Measurements from ENCODE around the gene FEZF2.

GRCh38 chr3:62329971-62330370 lies 43.4 kb downstream of the FEZF2 start:
- TF ChIP-seq, protein P1, sequence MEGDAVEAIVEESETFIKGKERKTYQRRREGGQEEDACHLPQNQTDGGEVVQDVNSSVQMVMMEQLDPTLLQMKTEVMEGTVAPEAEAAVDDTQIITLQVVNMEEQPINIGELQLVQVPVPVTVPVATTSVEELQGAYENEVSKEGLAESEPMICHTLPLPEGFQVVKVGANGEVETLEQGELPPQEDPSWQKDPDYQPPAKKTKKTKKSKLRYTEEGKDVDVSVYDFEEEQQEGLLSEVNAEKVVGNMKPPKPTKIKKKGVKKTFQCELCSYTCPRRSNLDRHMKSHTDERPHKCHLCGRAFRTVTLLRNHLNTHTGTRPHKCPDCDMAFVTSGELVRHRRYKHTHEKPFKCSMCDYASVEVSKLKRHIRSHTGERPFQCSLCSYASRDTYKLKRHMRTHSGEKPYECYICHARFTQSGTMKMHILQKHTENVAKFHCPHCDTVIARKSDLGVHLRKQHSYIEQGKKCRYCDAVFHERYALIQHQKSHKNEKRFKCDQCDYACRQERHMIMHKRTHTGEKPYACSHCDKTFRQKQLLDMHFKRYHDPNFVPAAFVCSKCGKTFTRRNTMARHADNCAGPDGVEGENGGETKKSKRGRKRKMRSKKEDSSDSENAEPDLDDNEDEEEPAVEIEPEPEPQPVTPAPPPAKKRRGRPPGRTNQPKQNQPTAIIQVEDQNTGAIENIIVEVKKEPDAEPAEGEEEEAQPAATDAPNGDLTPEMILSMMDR (IDR thresholded peaks at IDR 0.05), result no peak
- TF ChIP-seq EP300 (IDR thresholded peaks at IDR 0.05) (no peak), NFE2L2 (conservative IDR thresholded peaks at IDR 0.05; ENCODE audit: low read length) (no peak), POLR2A (IDR thresholded peaks at IDR 0.05; ENCODE audit: low read length) (no peak), RFX5 (IDR thresholded peaks at IDR 0.05) (no peak), ZFP36 (IDR thresholded peaks at IDR 0.05; ENCODE audit: borderline replicate concordance, partially characterized antibody) (no peak), MYC (IDR thresholded peaks at IDR 0.05; ENCODE audit: borderline replicate concordance, low read length) (no peak), CEBPB (IDR thresholded peaks at IDR 0.05) (no peak), RAD21 (conservative IDR thresholded peaks at IDR 0.05 in 1 of 2, IDR thresholded peaks at IDR 0.05 in 1 of 2) (no peak), ESRRA (IDR thresholded peaks at IDR 0.05; ENCODE audit: borderline replicate concordance, low read length) (no peak), GATA3 (IDR thresholded peaks at IDR 0.05; ENCODE audit: borderline replicate concordance) (no peak)
- TF ChIP-seq, protein P2, sequence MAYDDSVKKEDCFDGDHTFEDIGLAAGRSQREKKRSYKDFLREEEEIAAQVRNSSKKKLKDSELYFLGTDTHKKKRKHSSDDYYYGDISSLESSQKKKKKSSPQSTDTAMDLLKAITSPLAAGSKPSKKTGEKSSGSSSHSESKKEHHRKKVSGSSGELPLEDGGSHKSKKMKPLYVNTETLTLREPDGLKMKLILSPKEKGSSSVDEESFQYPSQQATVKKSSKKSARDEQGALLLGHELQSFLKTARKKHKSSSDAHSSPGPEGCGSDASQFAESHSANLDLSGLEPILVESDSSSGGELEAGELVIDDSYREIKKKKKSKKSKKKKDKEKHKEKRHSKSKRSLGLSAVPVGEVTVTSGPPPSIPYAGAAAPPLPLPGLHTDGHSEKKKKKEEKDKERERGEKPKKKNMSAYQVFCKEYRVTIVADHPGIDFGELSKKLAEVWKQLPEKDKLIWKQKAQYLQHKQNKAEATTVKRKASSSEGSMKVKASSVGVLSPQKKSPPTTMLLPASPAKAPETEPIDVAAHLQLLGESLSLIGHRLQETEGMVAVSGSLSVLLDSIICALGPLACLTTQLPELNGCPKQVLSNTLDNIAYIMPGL (CRISPR knock-in tag; IDR thresholded peaks at IDR 0.05; ENCODE audit: borderline replicate concordance), result no peak
- TF ChIP-seq, protein P3, sequence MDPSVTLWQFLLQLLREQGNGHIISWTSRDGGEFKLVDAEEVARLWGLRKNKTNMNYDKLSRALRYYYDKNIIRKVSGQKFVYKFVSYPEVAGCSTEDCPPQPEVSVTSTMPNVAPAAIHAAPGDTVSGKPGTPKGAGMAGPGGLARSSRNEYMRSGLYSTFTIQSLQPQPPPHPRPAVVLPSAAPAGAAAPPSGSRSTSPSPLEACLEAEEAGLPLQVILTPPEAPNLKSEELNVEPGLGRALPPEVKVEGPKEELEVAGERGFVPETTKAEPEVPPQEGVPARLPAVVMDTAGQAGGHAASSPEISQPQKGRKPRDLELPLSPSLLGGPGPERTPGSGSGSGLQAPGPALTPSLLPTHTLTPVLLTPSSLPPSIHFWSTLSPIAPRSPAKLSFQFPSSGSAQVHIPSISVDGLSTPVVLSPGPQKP (IDR thresholded peaks at IDR 0.05; ENCODE audit: low read depth, low read length), result no peak
- TF ChIP-seq, protein P4, sequence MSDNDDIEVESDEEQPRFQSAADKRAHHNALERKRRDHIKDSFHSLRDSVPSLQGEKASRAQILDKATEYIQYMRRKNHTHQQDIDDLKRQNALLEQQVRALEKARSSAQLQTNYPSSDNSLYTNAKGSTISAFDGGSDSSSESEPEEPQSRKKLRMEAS (IDR thresholded peaks at IDR 0.05), result no peak

Measured in A549 (cell line).